ENCODE measurements around the gene CLK2.

The CLK2 gene

GRCh38 chr1:155260276-155260675, 13.0 kb downstream of the CLK2 start:
- H3K9me3 ChIP-seq (ENCODE audit: control insufficient read depth, insufficient read depth, low read length): no peaks in the 10 kb centered on the region
- H3K27me3 ChIP-seq (ENCODE audit: control insufficient read depth, insufficient read depth, low read length): no peaks in the 10 kb centered on the region
- no peak overlapping the region for H3K9ac ChIP-seq (ENCODE audit: low read depth, low read length)
- peaks cover 27% of the 10 kb centered on the region for H3K36me3 ChIP-seq (ENCODE audit: control insufficient read depth, insufficient read depth, low read length)
- H3K4me3 ChIP-seq (ENCODE audit: low read depth, low read length): no peak overlapping the region
- no peaks in the 10 kb centered on the region for H3K4me1 ChIP-seq (ENCODE audit: control insufficient read depth, insufficient read depth, low read length)

DNA sequence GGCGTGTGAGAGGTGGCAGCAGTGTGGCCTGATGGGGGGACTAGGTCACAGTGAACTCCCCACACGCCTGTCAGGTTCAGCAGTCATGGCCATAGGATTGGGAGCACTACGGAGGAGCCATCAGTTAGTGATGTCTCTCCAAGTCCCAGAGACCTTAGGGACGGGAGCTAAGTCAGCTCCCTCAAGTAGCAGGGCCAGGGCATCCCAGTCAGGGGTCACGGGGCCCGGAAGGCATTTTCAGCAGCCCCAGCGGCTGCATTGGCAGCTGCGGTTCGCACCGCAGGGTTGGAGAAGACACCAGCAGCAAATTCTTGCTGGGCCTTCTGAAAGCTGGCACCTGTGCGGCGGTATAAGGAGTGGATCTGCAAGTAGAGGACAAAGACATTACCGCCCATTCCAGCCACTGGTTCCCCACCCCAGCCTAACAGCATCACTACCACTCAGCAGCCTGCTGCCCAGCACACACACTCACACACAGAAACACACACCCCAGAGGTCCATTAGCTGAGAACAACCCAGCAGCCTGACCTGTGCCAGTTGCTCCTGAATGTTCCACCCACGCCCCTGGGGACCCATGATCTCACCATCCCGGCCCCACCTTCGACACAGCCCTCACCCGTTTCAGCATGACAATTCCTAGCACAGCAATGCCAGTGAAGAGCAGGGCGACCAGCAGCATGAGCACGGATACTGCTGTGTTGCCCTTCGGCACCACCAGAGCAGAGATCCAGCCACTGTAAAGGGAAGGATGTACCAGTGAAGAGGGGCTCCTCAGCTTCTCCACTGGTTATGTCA, 17.0 kb downstream of the CLK2 start:
- Histone ChIP-seq H3K4me3 (ENCODE audit: low read depth, low read length) (peak overlapping the region; percentile 79), H3K27me3 (ENCODE audit: control insufficient read depth, insufficient read depth, low read length) (no peaks in the 10 kb centered on the region), H3K9ac (ENCODE audit: low read depth, low read length) (no peak overlapping the region), H3K36me3 (ENCODE audit: control insufficient read depth, insufficient read depth, low read length) (peaks cover 9% of the 10 kb centered on the region), H3K9me3 (ENCODE audit: control insufficient read depth, insufficient read depth, low read length) (no peaks in the 10 kb centered on the region), H3K4me1 (ENCODE audit: control insufficient read depth, insufficient read depth, low read length) (no peaks in the 10 kb centered on the region)

GRCh38 chr1:155255243-155256007, 17.9 kb downstream of the CLK2 start, which contains the start of gene ENTREP3:
TSS of gene ENTREP3 (minus strand) at chr1:155255483. CDS start at chr1:155254877, 606 bp downstream.
- no peaks in the 10 kb centered on the region for H3K9me3 ChIP-seq (ENCODE audit: control insufficient read depth, insufficient read depth, low read length)
- peak within 1 kb of the TSS; percentile 79 for H3K4me3 ChIP-seq (ENCODE audit: low read depth, low read length)
- H3K27me3 ChIP-seq (ENCODE audit: control insufficient read depth, insufficient read depth, low read length): no peaks in the 10 kb centered on the region
- no peaks in the 10 kb centered on the region for H3K4me1 ChIP-seq (ENCODE audit: control insufficient read depth, insufficient read depth, low read length)
- peak within 1 kb of the TSS; percentile 81 for H3K9ac ChIP-seq (ENCODE audit: low read depth, low read length)
- peaks cover 9% of the 10 kb centered on the region for H3K36me3 ChIP-seq (ENCODE audit: control insufficient read depth, insufficient read depth, low read length)

- no peaks in the 10 kb centered on the region for H3K27me3 ChIP-seq (ENCODE audit: control insufficient read depth, insufficient read depth, low read length)
- peak overlapping the region; percentile 47 for H3K9ac ChIP-seq (ENCODE audit: low read depth, low read length)
- H3K4me1 ChIP-seq (ENCODE audit: control insufficient read depth, insufficient read depth, low read length): no peaks in the 10 kb centered on the region
- H3K9me3 ChIP-seq (ENCODE audit: control insufficient read depth, insufficient read depth, low read length): no peaks in the 10 kb centered on the region
- peaks cover 4% of the 10 kb centered on the region for H3K36me3 ChIP-seq (ENCODE audit: control insufficient read depth, insufficient read depth, low read length)
- H3K4me3 ChIP-seq (ENCODE audit: low read depth, low read length): peak overlapping the region; percentile 79
These were observed 18.5 kb downstream of the CLK2 start for GRCh38 chr1:155254714-155255242.

GRCh38 chr1:155254228-155254713, 19.0 kb downstream of the CLK2 start:
- H3K4me3 ChIP-seq (ENCODE audit: low read depth, low read length): peak overlapping the region; percentile 79
- H3K4me1 ChIP-seq (ENCODE audit: control insufficient read depth, insufficient read depth, low read length): no peaks in the 10 kb centered on the region
- H3K36me3 ChIP-seq (ENCODE audit: control insufficient read depth, insufficient read depth, low read length): peaks cover 4% of the 10 kb centered on the region
- no peaks in the 10 kb centered on the region for H3K27me3 ChIP-seq (ENCODE audit: control insufficient read depth, insufficient read depth, low read length)
- H3K9me3 ChIP-seq (ENCODE audit: control insufficient read depth, insufficient read depth, low read length): no peaks in the 10 kb centered on the region
- H3K9ac ChIP-seq (ENCODE audit: low read depth, low read length): no peak overlapping the region

DNA sequence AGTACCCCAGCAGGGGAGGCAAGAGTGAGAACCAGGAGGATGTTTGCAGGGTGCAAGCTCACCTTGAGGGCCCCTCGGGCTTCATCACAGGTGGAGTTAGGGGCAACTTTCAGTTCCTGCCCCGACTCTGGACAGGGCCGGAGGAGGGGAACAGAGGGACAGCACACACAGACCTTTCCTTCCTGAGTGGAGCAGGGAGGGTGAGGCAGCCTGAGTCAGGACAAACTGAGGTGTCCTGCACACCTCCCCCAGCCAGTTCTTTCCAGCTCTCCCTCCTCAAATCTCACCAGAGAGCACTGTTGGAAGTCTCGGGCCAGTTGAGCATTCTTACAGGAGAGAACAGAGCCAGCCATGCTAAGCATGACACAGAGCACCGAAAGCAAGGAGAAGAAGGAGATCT, 19.5 kb downstream of the CLK2 start:
- H3K36me3 ChIP-seq (ENCODE audit: control insufficient read depth, insufficient read depth, low read length): peaks cover 4% of the 10 kb centered on the region
- H3K4me3 ChIP-seq (ENCODE audit: low read depth, low read length): peak overlapping the region; percentile 79
- H3K9me3 ChIP-seq (ENCODE audit: control insufficient read depth, insufficient read depth, low read length): no peaks in the 10 kb centered on the region
- no peaks in the 10 kb centered on the region for H3K4me1 ChIP-seq (ENCODE audit: control insufficient read depth, insufficient read depth, low read length)
- H3K27me3 ChIP-seq (ENCODE audit: control insufficient read depth, insufficient read depth, low read length): no peaks in the 10 kb centered on the region
- H3K9ac ChIP-seq (ENCODE audit: low read depth, low read length): no peak overlapping the region

GRCh38 chr1:155253208-155253607, 20.1 kb downstream of the CLK2 start:
- H3K4me3 ChIP-seq (ENCODE audit: low read depth, low read length): no peak overlapping the region
- H3K27me3 ChIP-seq (ENCODE audit: control insufficient read depth, insufficient read depth, low read length): no peaks in the 10 kb centered on the region
- peaks cover 7% of the 10 kb centered on the region for H3K36me3 ChIP-seq (ENCODE audit: control insufficient read depth, insufficient read depth, low read length)
- no peaks in the 10 kb centered on the region for H3K9me3 ChIP-seq (ENCODE audit: control insufficient read depth, insufficient read depth, low read length)
- H3K9ac ChIP-seq (ENCODE audit: low read depth, low read length): no peak overlapping the region
- H3K4me1 ChIP-seq (ENCODE audit: control insufficient read depth, insufficient read depth, low read length): no peaks in the 10 kb centered on the region

GRCh38 chr1:155251566-155251965, 21.7 kb downstream of the CLK2 start:
- peaks cover 3% of the 10 kb centered on the region for H3K27me3 ChIP-seq (ENCODE audit: control insufficient read depth, insufficient read depth, low read length)
- H3K9ac ChIP-seq (ENCODE audit: low read depth, low read length): no peak overlapping the region
- H3K9me3 ChIP-seq (ENCODE audit: control insufficient read depth, insufficient read depth, low read length): no peaks in the 10 kb centered on the region
- no peak overlapping the region for H3K4me3 ChIP-seq (ENCODE audit: low read depth, low read length)
- H3K36me3 ChIP-seq (ENCODE audit: control insufficient read depth, insufficient read depth, low read length): peaks cover 11% of the 10 kb centered on the region
- H3K4me1 ChIP-seq (ENCODE audit: control insufficient read depth, insufficient read depth, low read length): no peaks in the 10 kb centered on the region

GRCh38 chr1:155250633-155251449, 22.5 kb downstream of the CLK2 start:
- peaks cover 10% of the 10 kb centered on the region for H3K27me3 ChIP-seq (ENCODE audit: control insufficient read depth, insufficient read depth, low read length)
- H3K4me1 ChIP-seq (ENCODE audit: control insufficient read depth, insufficient read depth, low read length): no peaks in the 10 kb centered on the region
- H3K4me3 ChIP-seq (ENCODE audit: low read depth, low read length): peak overlapping the region; percentile 71
- H3K36me3 ChIP-seq (ENCODE audit: control insufficient read depth, insufficient read depth, low read length): peaks cover 11% of the 10 kb centered on the region
- no peaks in the 10 kb centered on the region for H3K9me3 ChIP-seq (ENCODE audit: control insufficient read depth, insufficient read depth, low read length)
- H3K9ac ChIP-seq (ENCODE audit: low read depth, low read length): peak overlapping the region; percentile 26

DNA sequence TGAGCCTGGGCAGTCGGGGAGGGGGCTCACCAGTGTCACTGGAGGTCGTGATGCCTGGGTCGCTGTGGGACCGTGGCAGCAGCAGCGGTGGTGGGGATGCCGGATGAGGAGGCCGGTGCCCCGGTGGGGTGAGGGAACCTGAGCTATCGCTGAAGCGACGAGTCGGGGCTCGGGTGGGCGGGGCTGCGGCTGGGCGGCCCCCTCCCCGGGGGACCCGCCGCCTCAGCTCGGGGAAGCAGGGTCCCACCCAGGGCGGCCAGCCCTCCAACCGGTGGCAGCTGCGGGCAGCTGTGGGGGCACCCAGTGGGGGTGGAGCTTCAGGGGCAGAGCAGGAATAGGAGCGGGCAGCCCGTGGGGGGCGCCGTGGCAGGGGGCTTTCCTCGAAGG, 23.1 kb downstream of the CLK2 start:
- no peaks in the 10 kb centered on the region for H3K4me1 ChIP-seq (ENCODE audit: control insufficient read depth, insufficient read depth, low read length)
- H3K4me3 ChIP-seq (ENCODE audit: low read depth, low read length): peak overlapping the region; percentile 71
- H3K27me3 ChIP-seq (ENCODE audit: control insufficient read depth, insufficient read depth, low read length): peaks cover 14% of the 10 kb centered on the region
- peaks cover 11% of the 10 kb centered on the region for H3K36me3 ChIP-seq (ENCODE audit: control insufficient read depth, insufficient read depth, low read length)
- H3K9ac ChIP-seq (ENCODE audit: low read depth, low read length): no peak overlapping the region
- no peaks in the 10 kb centered on the region for H3K9me3 ChIP-seq (ENCODE audit: control insufficient read depth, insufficient read depth, low read length)

Measured in iPS-15b (cell line).